ENCODE data around the gene CACNB3. TPM values are rescaled to one million over a fixed set of nuclear protein-coding genes. Genes with fewer than 3 reads are reported as not detected.

Gene CACNB3
- total RNA-seq: 15.7 and 20.0 TPM in 2 replicates

GRCh38 chr12:48817873-48818830, at the start of gene CACNB3:
Gene CACNB3, plus strand, starts transcription at chr12:48818496. Its CDS starts 434 bp downstream, at chr12:48818930.

GRCh38 chr12:48788854-48789775, 29.2 kb upstream of the CACNB3 start, which contains the start of gene ADCY6:
Gene ADCY6, minus strand, starts transcription at chr12:48789089. Its CDS starts 5,655 bp downstream, at chr12:48783434.

GRCh38 chr12:48851883-48852733, 33.8 kb downstream of the CACNB3 start, which contains the start of gene DDX23:
Gene DDX23, minus strand, starts transcription at chr12:48852163. Its CDS starts 6,381 bp downstream, at chr12:48845782.

GRCh38 chr12:48865281-48866051, 47.2 kb downstream of the CACNB3 start, which contains the start of gene RND1:
Gene RND1, minus strand, starts transcription at chr12:48865870. Its CDS starts 103 bp downstream, at chr12:48865767.

Other genes with a start within 250 kb of the CACNB3 start
- not detected in 2 replicates for gene LALBA, start 248.4 kb upstream of the CACNB3 start, total RNA-seq
- 38.4 and 39.7 TPM in 2 replicates for gene KANSL2, start 136.3 kb upstream of the CACNB3 start, total RNA-seq
- gene CCNT1, start 101.8 kb upstream of the CACNB3 start, total RNA-seq: 19.3 and 24.4 TPM in 2 replicates
- 34.6 and 55.4 TPM in 2 replicates for gene ADCY6, start 29.4 kb upstream of the CACNB3 start, total RNA-seq
- 98.9 and 102 TPM in 2 replicates for gene DDX23, start 33.7 kb downstream of the CACNB3 start, total RNA-seq
- 1.5 and 2.9 TPM in 2 replicates for gene RND1, start 47.4 kb downstream of the CACNB3 start, total RNA-seq
- 13.0 and 19.2 TPM in 2 replicates for gene FKBP11, start 107.0 kb downstream of the CACNB3 start, total RNA-seq
- gene ARF3, start 139.0 kb downstream of the CACNB3 start, total RNA-seq: 37.4 and 38.4 TPM in 2 replicates
- 0.09 TPM in 1 of 2 replicates, not detected in the other for gene WNT10B, start 153.2 kb downstream of the CACNB3 start, total RNA-seq
- not detected in 2 replicates for gene WNT1, start 159.8 kb downstream of the CACNB3 start, total RNA-seq
- 0.09 TPM in 2 replicates for gene DDN, start 180.9 kb downstream of the CACNB3 start, total RNA-seq
- 45.0 and 48.8 TPM in 2 replicates for gene PRKAG1, start 200.3 kb downstream of the CACNB3 start, total RNA-seq
- 36.2 and 58.5 TPM in 2 replicates for gene KMT2D, start 242.3 kb downstream of the CACNB3 start, total RNA-seq